Stimulated activated CD8-positive, alpha-beta memory T cell treated with anti-CD3 and anti-CD28 coated beads, Interleukin-15, amount 100 ng/mL, for 1 hour (primary cell): ENCODE measurements around the gene TMOD4.
"Not testable (repeated sequence)": the region's sequence is repeated elsewhere in the genome, so short reads cannot be mapped to it uniquely, and the experiment has no call there.

Experiments used
- DNase-seq: peaks from one replicate; pipeline ENCODE4 v3.0.0-alpha.2; 2020; ENCODE audit warnings: low read depth

The TMOD4 gene

GRCh38 chr1:151175863-151176262 lies at the start of gene TMOD4:
TMOD4 (minus strand) TSS chr1:151175981; CDS start chr1:151174875, 1,106 bp downstream.
- no peak for DNase-seq

- no peak for DNase-seq
Measured at GRCh38 chr1:151222130-151222529, 46.3 kb upstream of the TMOD4 start.

GRCh38 chr1:151221616-151222015 lies 45.8 kb upstream of the TMOD4 start:
- DNase-seq = no peak

GRCh38 chr1:151213560-151213959 lies 37.8 kb upstream of the TMOD4 start:
- no peak for DNase-seq

GRCh38 chr1:151211972-151212705 lies 36.4 kb upstream of the TMOD4 start:
- no peak for DNase-seq

- no peak for DNase-seq
Measured at GRCh38 chr1:151210830-151211229, 35.0 kb upstream of the TMOD4 start.

- not testable (repeated sequence) for DNase-seq
Measured at GRCh38 chr1:151205381-151205965, 29.7 kb upstream of the TMOD4 start.

GRCh38 chr1:151199873-151200581 lies 24.2 kb upstream of the TMOD4 start:
- DNase-seq = no peak

GRCh38 chr1:151198254-151199127 lies 22.7 kb upstream of the TMOD4 start, which contains the start of gene PIP5K1A:
PIP5K1A (plus strand) TSS chr1:151198552; CDS start chr1:151198997, 445 bp downstream.
- DNase-seq = peak; percentile 99

GRCh38 chr1:151197863-151198253 lies 22.1 kb upstream of the TMOD4 start:
- no peak for DNase-seq

GRCh38 chr1:151196292-151196800 lies 20.6 kb upstream of the TMOD4 start:
- peak; percentile 31 for DNase-seq

GRCh38 chr1:151194894-151195594 lies 19.3 kb upstream of the TMOD4 start:
- DNase-seq = not testable (repeated sequence)

- no peak for DNase-seq
Measured at GRCh38 chr1:151193856-151194255, 18.1 kb upstream of the TMOD4 start.

GRCh38 chr1:151193304-151193703 lies 17.5 kb upstream of the TMOD4 start:
- DNase-seq = no peak

- DNase-seq = no peak
Measured at GRCh38 chr1:151192047-151192446, 16.3 kb upstream of the TMOD4 start.

- DNase-seq = peak; percentile 64
Measured at GRCh38 chr1:151189637-151190445, 14.1 kb upstream of the TMOD4 start, which contains the start of gene VPS72. VPS72 (minus strand) TSS chr1:151190197; CDS start chr1:151190121, 76 bp downstream.

- not testable (repeated sequence) for DNase-seq
Measured at GRCh38 chr1:151188667-151189066, 12.9 kb upstream of the TMOD4 start.

- DNase-seq = no peak
Measured at GRCh38 chr1:151187205-151187604, 11.4 kb upstream of the TMOD4 start.

GRCh38 chr1:151184211-151184610 lies 8.4 kb upstream of the TMOD4 start:
- no peak for DNase-seq

- no peak for DNase-seq
Measured at GRCh38 chr1:151176514-151177045, 799 bp upstream of the TMOD4 start.
